Kidney (tissue), 22 donors: ENCODE measurements around the gene CNOT2. TPM values are rescaled to one million over a fixed set of nuclear protein-coding genes. Genes with fewer than 3 reads are reported as not detected.
A peak's percentile ranks its signal among the peaks of the same experiment; 100 is the strongest.

ENCODE experiments used
- DNase-seq, 5 donors: peaks; one replicate each; pipeline ENCODE4 v3.0.0-alpha.2; 2013 to 2020
- FAIRE-seq: peaks from 2 replicates; lab custom pipeline; 2012; peaks lifted over from hg19 to GRCh38; lab: Jason Lieb, UNC
- H3K27ac ChIP-seq, 2 donors: one replicate each; pipeline ENCODE4 v1.7.0; 2013; ENCODE audit warnings: low read depth in 2 of 2, low read length in 2 of 2, inconsistent platforms in 1 of 2
- H3K27me3 ChIP-seq: one replicate; pipeline ENCODE4 v1.7.1; 2013; ENCODE audit warnings: low read length, inconsistent platforms; ENCODE audit not compliant: control insufficient read depth, insufficient read depth
- H3K36me3 ChIP-seq, 3 donors: one replicate each; pipeline versions ENCODE4 v1.7.0 to v1.7.1; 2013; ENCODE audit warnings: low read length in 3 of 3, control low read depth in 1 of 3, inconsistent platforms in 1 of 3; ENCODE audit not compliant: insufficient read depth in 3 of 3, control insufficient read depth in 2 of 3
- H3K4me1 ChIP-seq, 3 donors: one replicate each; pipeline versions ENCODE4 v1.7.0 to v1.7.1; 2013; ENCODE audit warnings: low read length in 3 of 3, inconsistent platforms in 1 of 3, low read depth in 1 of 3; ENCODE audit not compliant: control insufficient read depth in 2 of 3, insufficient read depth in 2 of 3
- H3K4me3 ChIP-seq, 3 donors: one replicate each; pipeline versions ENCODE4 v1.7.0 to v1.8.1; 2013; ENCODE audit warnings: low read length in 3 of 3, control low read depth in 1 of 3, inconsistent platforms in 1 of 3
- H3K9ac ChIP-seq, 3 donors: one replicate each; pipeline versions ENCODE4 v1.7.0 to v1.7.1; 2013; ENCODE audit warnings: low read length in 3 of 3, control low read depth in 1 of 3, inconsistent platforms in 1 of 3
- H3K9me3 ChIP-seq, 3 donors: one replicate each; pipeline versions ENCODE4 v1.7.0 to v1.7.1; 2013; ENCODE audit warnings: low read length in 3 of 3, control low read depth in 1 of 3, inconsistent platforms in 1 of 3; ENCODE audit not compliant: control insufficient read depth in 2 of 3, insufficient read depth in 1 of 3
- CTCF ChIP-seq: IDR thresholded peaks from 3 replicates; pipeline ENCODE4 v1.5.1; 2012; ENCODE audit warnings: mild to moderate bottlenecking, moderate library complexity, borderline replicate concordance; ENCODE audit not compliant: insufficient read depth; ENCODE audit errors: extremely low read depth
- intact Hi-C: fragments of 100-400 bp; cut with DNase I; formaldehyde crosslinking; loops from one replicate; pipeline ENCODE4 v1.11.1; 2022
- long read RNA-seq, 10 donors: library from polyadenylated mRNA in 1 of 10; unstranded in 1 of 10; transcript quantifications; one replicate each; pipeline ENCODE4 v2.0.0 and lab custom pipeline, GENCODE V29; 2021 to 2026
- polyA plus RNA-seq: library from polyadenylated mRNA; stranded (reverse); fragments of 350-450 nt; fragmentation: Illumina TruSeq; extraction: RNeasy Lipid Tissue Mini Kit (QIAGEN cat#74804); gene quantifications from one replicate; pipeline ENCODE4 v1.2.3, GENCODE V29; 2014; ENCODE audit warnings: low read depth, low replicate concordance; ENCODE audit not compliant: insufficient read depth
- total RNA-seq: library from RNA; stranded (reverse); fragmentation: NEBNext Ultra II Directional; extraction: Animal tissue kit (Norgen Biotek cat#: 25700); gene quantifications from one replicate; pipeline ENCODE4 v1.2.1, GENCODE V29; 2021
- donor health status: control.
- donor health status: control.
- donor health status: control.
- donor health status: control.
- donor health status: control.
- donor health status: DM: yes; HTN: yes; CAD: no.
- donor health status: Normal renal cell carcinoma (clear cell type).

The CNOT2 gene
- 68.8 TPM for total RNA-seq
- 21.0 TPM for polyA plus RNA-seq
- long read RNA-seq, donor 1, transcript CNOT2-226 (3 exons, 522 nt): major isoform, 9 of 30 reads
- long read RNA-seq, donor 1, transcript CNOT2-201 (16 exons, 3,282 nt): minor isoform, 7 of 30 reads
- long read RNA-seq, donor 1, partial matches to known transcripts: 9 of 30 reads
- long read RNA-seq, donor 1, other reads (novel, unspliced or antisense): 0 of 30 reads
- long read RNA-seq, donor 2, transcript CNOT2-226 (3 exons, 522 nt): major isoform, 7 of 26 reads
- long read RNA-seq, donor 2, transcript CNOT2-201 (16 exons, 3,282 nt): minor isoform, 5 of 26 reads
- long read RNA-seq, donor 2, partial matches to known transcripts: 0 of 26 reads
- long read RNA-seq, donor 2, other reads (novel, unspliced or antisense): 10 of 26 reads
- long read RNA-seq, donor 3, full-length matches to known transcripts: 29 of 63 reads
- long read RNA-seq, donor 3, partial matches to known transcripts: 7 of 63 reads
- long read RNA-seq, donor 3, other reads (novel, unspliced or antisense): 27 of 63 reads
- long read RNA-seq, donor 4, transcript CNOT2-201 (16 exons, 3,282 nt): major isoform, 8 of 9 reads
- long read RNA-seq, donor 4, partial matches to known transcripts: 0 of 9 reads
- long read RNA-seq, donor 4, other reads (novel, unspliced or antisense): 0 of 9 reads
- long read RNA-seq, donor 5, partial matches to known transcripts: 0 of 2 reads
- long read RNA-seq, donor 5, other reads (novel, unspliced or antisense): 0 of 2 reads
- long read RNA-seq, donor 6, full-length matches to known transcripts: 42 of 85 reads
- long read RNA-seq, donor 6, partial matches to known transcripts: 28 of 85 reads
- long read RNA-seq, donor 6, other reads (novel, unspliced or antisense): 15 of 85 reads
- long read RNA-seq, donor 7, transcript CNOT2-201 (16 exons, 3,282 nt): major isoform, 37 of 60 reads
- long read RNA-seq, donor 7, partial matches to known transcripts: 10 of 60 reads
- long read RNA-seq, donor 7, other reads (novel, unspliced or antisense): 12 of 60 reads
- long read RNA-seq, donor 8, transcript CNOT2-201 (16 exons, 3,282 nt): major isoform, 7 of 31 reads
- long read RNA-seq, donor 8, partial matches to known transcripts: 16 of 31 reads
- long read RNA-seq, donor 8, other reads (novel, unspliced or antisense): 0 of 31 reads
- long read RNA-seq, donor 9, transcript CNOT2-201 (16 exons, 3,282 nt): major isoform, 8 of 14 reads
- long read RNA-seq, donor 9, partial matches to known transcripts: 6 of 14 reads
- long read RNA-seq, donor 9, other reads (novel, unspliced or antisense): 0 of 14 reads
- long read RNA-seq, donor 10, full-length matches to known transcripts: 18 of 25 reads
- long read RNA-seq, donor 10, partial matches to known transcripts: 7 of 25 reads
- long read RNA-seq, donor 10, other reads (novel, unspliced or antisense): 0 of 25 reads

- intact Hi-C loops: no loop called here
- DNase-seq: peak; percentile 95 to 96 (median 96)
- peaks cover 0 to 9% (median 0%) of the 10 kb centered on the region in 3 donors for H3K36me3 ChIP-seq
- no peaks in the 10 kb centered on the region for H3K9me3 ChIP-seq
- peaks cover 0 to 18% (median 2%) of the 10 kb centered on the region in 3 donors for H3K4me1 ChIP-seq
- FAIRE-seq: no peak
- no peak for TF ChIP-seq CTCF
- peak within 1 kb of the TSS; percentile 79 to 97 (median 97) for H3K4me3 ChIP-seq
- peak within 1 kb of the TSS; percentile 76 to 98 (median 94) for H3K9ac ChIP-seq
- H3K27me3 ChIP-seq: no peaks in the 10 kb centered on the region
- H3K27ac ChIP-seq: peak within 1 kb of the TSS; percentile 97 to 98
Observed at GRCh38 chr12:70242695-70243509, at the start of gene CNOT2. Gene CNOT2 (plus strand): TSS chr12:70243433. CDS start chr12:70278227, 34,794 bp downstream.

DNA sequence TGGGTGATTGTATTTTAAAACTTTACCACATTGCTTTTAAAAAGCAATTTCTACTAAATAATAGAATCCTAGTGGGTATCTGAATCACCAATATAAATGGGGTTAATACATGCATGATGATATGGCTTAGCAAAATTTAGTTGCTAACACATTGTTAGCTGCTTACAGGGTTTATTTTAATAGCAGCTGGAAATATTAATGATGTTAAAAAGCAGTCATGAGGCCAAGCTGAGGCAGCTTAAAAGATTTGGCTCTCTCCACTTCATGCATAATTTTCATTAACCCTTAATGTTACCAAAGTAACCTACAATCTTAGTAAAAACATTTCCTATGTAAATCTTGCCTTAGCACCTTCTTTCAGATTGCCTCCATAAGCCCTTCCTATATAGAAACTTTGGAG is 49.2 kb upstream of the CNOT2 start:
- no peaks in the 10 kb centered on the region for H3K9me3 ChIP-seq
- no peak overlapping the region for H3K27ac ChIP-seq
- TF ChIP-seq CTCF: no peak
- no peak overlapping the region for H3K4me3 ChIP-seq
- intact Hi-C loops: no loop called here
- FAIRE-seq (no peak), DNase-seq (no peak)
- no peaks in the 10 kb centered on the region for H3K27me3 ChIP-seq
- no peaks in the 10 kb centered on the region for H3K4me1 ChIP-seq
- H3K36me3 ChIP-seq: no peaks in the 10 kb centered on the region
- H3K9ac ChIP-seq: no peak overlapping the region

- Histone ChIP-seq H3K4me3 (no peak overlapping the region), H3K27ac (no peak overlapping the region), H3K36me3 (no peaks in the 10 kb centered on the region), H3K27me3 (no peaks in the 10 kb centered on the region), H3K9me3 (no peaks in the 10 kb centered on the region), H3K9ac (no peak overlapping the region), H3K4me1 (no peaks in the 10 kb centered on the region)
- TF ChIP-seq CTCF: no peak
- FAIRE-seq: no peak
- peak in 1 of 5 donors; percentile 8 for DNase-seq
- intact Hi-C loops: no loop called here
Observed at GRCh38 chr12:70196811-70197281, 46.4 kb upstream of the CNOT2 start.
